IPS DF 6.9 (cell line): Measurements from ENCODE around the gene MT1G.

Experiments
- DNase-seq: peaks from one replicate; pipeline ENCODE4 v3.0.0-alpha.2; 2013; ENCODE audit warnings: low read depth, low spot score
- H3K27ac ChIP-seq: one replicate; pipeline ENCODE4 v1.5.1; 2013; ENCODE audit warnings: low read length, control low read depth
- H3K27me3 ChIP-seq: 2 replicates; pipeline ENCODE4 v1.6.1; 2013; ENCODE audit warnings: mild to moderate bottlenecking, low read length; ENCODE audit not compliant: control insufficient read depth, insufficient read depth
- H3K36me3 ChIP-seq: 2 replicates; pipeline ENCODE4 v1.6.1; 2013; ENCODE audit warnings: low read length; ENCODE audit not compliant: control insufficient read depth, insufficient read depth
- H3K4me1 ChIP-seq: 2 replicates; pipeline ENCODE4 v1.6.1; 2013; ENCODE audit warnings: low read length; ENCODE audit not compliant: control insufficient read depth, insufficient read depth
- H3K4me3 ChIP-seq: 2 replicates; pipeline ENCODE4 v1.5.1; 2013; ENCODE audit warnings: mild to moderate bottlenecking, low read length
- H3K9me3 ChIP-seq: 2 replicates; pipeline ENCODE4 v1.6.1; 2013; ENCODE audit warnings: low read length, inconsistent platforms; ENCODE audit not compliant: control insufficient read depth, insufficient read depth
- WGBS: extraction: QIAGEN DNeasy Blood & Tissue Kit; methylation state at CpG from one replicate; pipeline ENCODE4 v1.1.7; 2013; ENCODE audit warnings: mixed read lengths, missing lambda C conversion rate; ENCODE audit not compliant: insufficient read length, insufficient coverage; 5-methylcytosine and 5-hydroxymethylcytosine counted together

MT1G gene

DNA sequence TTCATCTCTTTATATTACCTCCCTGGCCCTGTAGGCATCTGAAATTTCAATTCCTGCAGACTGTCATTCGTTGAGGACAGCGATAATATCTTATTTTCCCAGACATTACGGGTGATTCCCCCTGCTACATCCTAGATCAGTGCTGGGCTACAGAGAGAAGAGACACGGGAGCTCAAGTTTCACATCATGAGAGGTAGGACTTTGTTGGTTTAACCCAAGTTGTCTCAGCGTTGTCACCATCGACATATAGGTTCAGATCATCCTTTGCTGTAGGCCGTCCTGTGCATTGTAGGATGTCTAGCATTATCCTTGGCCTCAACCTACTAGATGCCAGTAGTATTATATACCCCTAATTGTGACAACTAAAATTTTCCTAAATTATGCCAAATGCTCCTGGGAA is 33.7 kb upstream of the MT1G start:
- WGBS: no CpG with 5 or more reads among the region's 7 CpGs
- no peak overlapping the region for H3K27ac ChIP-seq
- peaks cover 2% of the 10 kb centered on the region; the same call in 1 of the 2 replicates for H3K9me3 ChIP-seq
- H3K27me3 ChIP-seq: no peaks in the 10 kb centered on the region
- H3K4me1 ChIP-seq: no peaks in the 10 kb centered on the region
- DNase-seq: no peak
- H3K36me3 ChIP-seq: no peaks in the 10 kb centered on the region
- no peak overlapping the region for H3K4me3 ChIP-seq

DNA sequence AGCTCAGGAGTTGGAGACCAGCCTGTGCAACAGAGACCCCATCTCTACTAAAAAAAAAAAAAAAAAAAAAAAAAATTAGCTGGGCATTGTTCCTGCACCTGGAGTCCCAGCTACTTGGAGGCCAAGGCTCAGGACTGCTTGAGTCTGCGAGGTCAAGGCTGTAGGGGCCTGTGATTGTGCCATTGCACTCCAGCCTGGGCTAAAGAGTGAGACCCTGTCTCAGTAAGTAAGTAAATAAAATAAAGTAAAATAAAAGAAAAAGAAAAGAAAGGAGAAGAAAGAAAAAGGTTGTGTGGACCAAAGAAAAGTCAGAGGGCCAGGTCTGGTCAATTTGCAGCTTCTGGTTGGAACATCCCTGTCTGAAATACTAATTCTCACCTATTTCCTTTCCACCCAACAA is 32.8 kb upstream of the MT1G start:
- H3K9me3 ChIP-seq: peaks cover 2% of the 10 kb centered on the region; the same call in 1 of the 2 replicates
- no peak for DNase-seq
- no peak overlapping the region for H3K27ac ChIP-seq
- H3K27me3 ChIP-seq: no peaks in the 10 kb centered on the region
- no peak overlapping the region for H3K4me3 ChIP-seq
- H3K4me1 ChIP-seq: no peaks in the 10 kb centered on the region
- WGBS: no CpG with 5 or more reads among the region's 1 CpG
- no peaks in the 10 kb centered on the region for H3K36me3 ChIP-seq

DNA sequence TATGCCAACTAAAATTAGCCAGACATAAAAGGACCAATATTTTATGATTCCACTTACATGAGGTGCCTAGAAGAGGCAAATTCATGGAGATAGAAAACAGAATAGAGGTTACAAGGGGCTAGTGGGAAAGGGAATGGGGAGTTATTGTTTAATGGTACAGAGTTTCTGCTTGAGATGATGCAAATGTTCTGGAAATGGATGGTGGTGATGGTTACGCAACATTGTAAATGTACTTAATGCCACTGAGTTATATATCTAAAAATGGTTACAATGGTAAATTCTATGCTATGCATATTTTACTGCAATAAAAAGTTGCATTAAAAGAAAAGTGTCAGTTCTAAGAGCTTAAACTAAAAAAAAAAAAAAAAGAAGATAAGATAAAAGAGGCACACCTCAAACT is 32.3 kb upstream of the MT1G start:
- Histone ChIP-seq H3K27ac (no peak overlapping the region), H3K4me1 (no peaks in the 10 kb centered on the region), H3K36me3 (no peaks in the 10 kb centered on the region), H3K4me3 (no peak overlapping the region), H3K9me3 (peaks cover 2% of the 10 kb centered on the region; the same call in 1 of the 2 replicates), H3K27me3 (no peaks in the 10 kb centered on the region)
- no CpG with 5 or more reads among the region's 1 CpG for WGBS
- no peak for DNase-seq

- no CpG with 5 or more reads among the region's 5 CpGs for WGBS
- Histone ChIP-seq H3K9me3 (peaks cover 2% of the 10 kb centered on the region; the same call in 1 of the 2 replicates), H3K4me1 (no peaks in the 10 kb centered on the region), H3K27ac (no peak overlapping the region), H3K4me3 (no peak overlapping the region), H3K27me3 (no peaks in the 10 kb centered on the region), H3K36me3 (no peaks in the 10 kb centered on the region)
- no peak for DNase-seq
Observed at GRCh38 chr16:56697456-56698155, 29.7 kb upstream of the MT1G start.

GRCh38 chr16:56695246-56695645 is 27.4 kb upstream of the MT1G start:
- Histone ChIP-seq H3K27me3 (no peaks in the 10 kb centered on the region), H3K36me3 (no peaks in the 10 kb centered on the region), H3K27ac (no peak overlapping the region), H3K4me3 (no peak overlapping the region), H3K9me3 (peaks cover 2% of the 10 kb centered on the region; the same call in 1 of the 2 replicates), H3K4me1 (no peaks in the 10 kb centered on the region)
- no peak for DNase-seq
- WGBS: no CpG with 5 or more reads among the region's 1 CpG

GRCh38 chr16:56691885-56692284 is 24.0 kb upstream of the MT1G start:
- Histone ChIP-seq H3K9me3 (no peaks in the 10 kb centered on the region), H3K36me3 (no peaks in the 10 kb centered on the region), H3K4me3 (no peak overlapping the region), H3K4me1 (no peaks in the 10 kb centered on the region), H3K27me3 (no peaks in the 10 kb centered on the region), H3K27ac (no peak overlapping the region)
- DNase-seq: no peak
- WGBS: no CpG with 5 or more reads among the region's 4 CpGs

- Histone ChIP-seq H3K27ac (no peak overlapping the region), H3K36me3 (no peaks in the 10 kb centered on the region), H3K4me3 (no peak overlapping the region), H3K4me1 (no peaks in the 10 kb centered on the region), H3K27me3 (no peaks in the 10 kb centered on the region), H3K9me3 (no peaks in the 10 kb centered on the region)
- WGBS: no CpG with 5 or more reads among the region's 4 CpGs
- no peak for DNase-seq
Observed at GRCh38 chr16:56690420-56691122, 22.7 kb upstream of the MT1G start.

DNA sequence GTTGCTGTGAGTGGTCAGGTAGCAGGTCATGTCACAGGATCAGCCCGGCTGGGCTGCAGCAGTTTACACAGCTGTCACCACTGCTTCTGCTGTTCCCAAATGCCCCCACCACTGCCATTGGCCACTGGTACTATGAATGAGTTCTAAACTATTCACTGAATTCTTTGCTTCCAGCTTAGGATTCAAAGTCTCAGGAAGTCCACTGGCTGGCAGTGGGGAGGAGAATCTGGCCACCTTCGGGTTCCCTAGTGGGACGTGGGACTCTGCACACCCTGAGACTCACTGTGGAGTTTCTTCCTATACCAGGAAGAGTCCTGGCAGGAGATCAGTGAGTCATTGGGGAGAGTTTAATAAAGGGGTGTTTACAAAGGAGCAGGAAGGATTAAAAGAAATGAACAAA is 21.3 kb upstream of the MT1G start:
- no peaks in the 10 kb centered on the region for H3K9me3 ChIP-seq
- no peak overlapping the region for H3K27ac ChIP-seq
- no peak for DNase-seq
- H3K4me3 ChIP-seq: no peak overlapping the region
- H3K27me3 ChIP-seq: no peaks in the 10 kb centered on the region
- H3K36me3 ChIP-seq: no peaks in the 10 kb centered on the region
- H3K4me1 ChIP-seq: no peaks in the 10 kb centered on the region
- no CpG with 5 or more reads among the region's 3 CpGs for WGBS

GRCh38 chr16:56688762-56689161 is 20.9 kb upstream of the MT1G start:
- no peak overlapping the region for H3K27ac ChIP-seq
- DNase-seq: no peak
- no peaks in the 10 kb centered on the region for H3K27me3 ChIP-seq

DNA sequence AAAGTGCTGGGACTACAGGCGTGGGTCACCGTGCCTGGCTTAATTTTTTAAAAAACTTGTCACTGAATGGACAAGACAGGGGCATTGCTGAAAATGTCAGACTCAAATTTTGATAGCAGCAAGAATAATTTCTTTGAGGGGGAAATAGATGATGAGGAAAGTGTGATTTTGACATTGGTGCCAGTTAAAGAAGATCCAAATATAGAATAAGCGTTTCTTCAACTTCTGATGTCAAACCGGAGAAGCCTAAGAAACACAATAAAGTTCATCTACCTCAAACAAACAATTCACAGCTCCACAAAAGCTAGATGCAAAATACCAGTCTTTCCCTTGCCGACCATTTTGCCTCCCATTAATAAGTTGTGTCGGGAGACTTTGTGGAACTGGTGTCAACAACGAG is 18.9 kb upstream of the MT1G start:
- peaks cover 4% of the 10 kb centered on the region; the same call in 1 of the 2 replicates for H3K4me1 ChIP-seq
- peaks cover 2% of the 10 kb centered on the region; the same call in 1 of the 2 replicates for H3K27me3 ChIP-seq
- no CpG with 5 or more reads among the region's 7 CpGs for WGBS
- H3K36me3 ChIP-seq: no peaks in the 10 kb centered on the region
- no peaks in the 10 kb centered on the region for H3K9me3 ChIP-seq
- no peak overlapping the region for H3K4me3 ChIP-seq
- H3K27ac ChIP-seq: no peak overlapping the region
- no peak for DNase-seq

More at GRCh38 chr16:56688762-56689161, 20.9 kb upstream of the MT1G start:
- Histone ChIP-seq H3K9me3 (no peaks in the 10 kb centered on the region), H3K36me3 (no peaks in the 10 kb centered on the region), H3K4me3 (no peak overlapping the region), H3K4me1 (no peaks in the 10 kb centered on the region)
- no CpG with 5 or more reads among the region's 1 CpG for WGBS
